SK-N-SH treated with all-trans-retinoic acid at 6 μM for 48 hours (cell line): Measurements from ENCODE around the gene CD300A.
"Not testable (repeated sequence)": the region's sequence is repeated elsewhere in the genome, so short reads cannot be mapped to it uniquely, and the experiment has no call there.

Experiments used
- ATAC-seq: fragments of 200-7000 bp; cut with Tn5 transposase; 3 replicates; pipeline ENCODE4 v1.9.1; 2020; ENCODE audit warnings: mild to moderate bottlenecking, moderate library complexity
- ARNTL ChIP-seq: fragments of 450-650 bp; formaldehyde crosslinking; IDR thresholded peaks from 2 replicates; pipeline ENCODE4 v1.5.0; 2020; ENCODE audit warnings: low read depth, mild to moderate bottlenecking, moderate library complexity, borderline replicate concordance
- BACH2 ChIP-seq: fragments of 250-450 bp; sonication (Bioruptor Pico); IDR thresholded peaks from 2 replicates; pipeline ENCODE4 v1.9.0; 2021; ENCODE audit warnings: mild to moderate bottlenecking, borderline replicate concordance
- CSDC2 ChIP-seq: fragments of 250-450 bp; sonication (Bioruptor Pico); IDR thresholded peaks from 2 replicates; pipeline ENCODE4 v1.5.0; 2020; ENCODE audit warnings: mild to moderate bottlenecking, moderate library complexity
- ESRRG ChIP-seq: fragments of 250-450 bp; sonication (Bioruptor Pico); IDR thresholded peaks from 2 replicates; pipeline ENCODE4 v1.6.1; 2021; ENCODE audit warnings: mild to moderate bottlenecking
- ISL1 ChIP-seq: fragments of 250-450 bp; sonication (Bioruptor Pico); IDR thresholded peaks from 2 replicates; pipeline ENCODE4 v2.1.2; 2022; ENCODE audit warnings: mild to moderate bottlenecking, moderate library complexity
- OSR1 ChIP-seq: fragments of 250-450 bp; sonication (Bioruptor Pico); IDR thresholded peaks from 2 replicates; pipeline ENCODE4 v1.8.0; 2022; ENCODE audit warnings: moderate library complexity, mild to moderate bottlenecking, inconsistent platforms
- PPARA ChIP-seq: fragments of 250-450 bp; sonication (Bioruptor Pico); IDR thresholded peaks from 2 replicates; pipeline ENCODE4 v1.5.0; 2020; ENCODE audit warnings: mild to moderate bottlenecking, borderline replicate concordance
- RARB ChIP-seq: fragments of 250-450 bp; sonication (Bioruptor Pico); IDR thresholded peaks from 2 replicates; pipeline ENCODE4 v1.8.0; 2021; ENCODE audit warnings: mild to moderate bottlenecking, moderate library complexity
- SNAI2 ChIP-seq: fragments of 250-450 bp; sonication (Bioruptor Pico); IDR thresholded peaks from 2 replicates; pipeline ENCODE4 v1.5.0; 2020; ENCODE audit warnings: mild to moderate bottlenecking, moderate library complexity
- TCF4 ChIP-seq: fragments of 250-450 bp; sonication (Bioruptor Pico); IDR thresholded peaks from 2 replicates; pipeline ENCODE4 v1.8.0; 2021; ENCODE audit warnings: mild to moderate bottlenecking, moderate library complexity, borderline replicate concordance
- TOX ChIP-seq: fragments of 250-450 bp; sonication (Bioruptor Pico); IDR thresholded peaks from 2 replicates; pipeline ENCODE4 v1.8.0; 2021; ENCODE audit warnings: mild to moderate bottlenecking, moderate library complexity, borderline replicate concordance
- ZFP3 ChIP-seq: fragments of 250-450 bp; sonication (Bioruptor Pico); IDR thresholded peaks from 2 replicates; pipeline ENCODE4 v1.5.0; 2020; ENCODE audit warnings: mild to moderate bottlenecking, moderate library complexity
- ZFP30 ChIP-seq: fragments of 450-650 bp; formaldehyde crosslinking; IDR thresholded peaks from 2 replicates; pipeline ENCODE4 v1.5.0; 2022; ENCODE audit warnings: mild to moderate bottlenecking, moderate library complexity
- ZNF565 ChIP-seq: fragments of 450-650 bp; formaldehyde crosslinking; conservative IDR thresholded peaks from 2 replicates; pipeline ENCODE4 v1.5.0; 2020; ENCODE audit warnings: low read depth, mild to moderate bottlenecking, moderate library complexity
- ZNF70 ChIP-seq: fragments of 450-650 bp; formaldehyde crosslinking; IDR thresholded peaks from 2 replicates; pipeline ENCODE4 v1.5.0; 2020; ENCODE audit warnings: mild to moderate bottlenecking, moderate library complexity
- TF ChIP-seq, protein P1 (sequence below): fragments of 250-450 bp; sonication (Bioruptor Pico); IDR thresholded peaks from 2 replicates; pipeline ENCODE4 v1.8.0; 2020; ENCODE audit warnings: mild to moderate bottlenecking, moderate library complexity, borderline replicate concordance
- TF ChIP-seq, protein P2 (sequence below): fragments of 250-450 bp; sonication (Bioruptor Pico); IDR thresholded peaks from 2 replicates; pipeline ENCODE4 v1.5.1; 2020; ENCODE audit warnings: low read depth, mild to moderate bottlenecking, moderate library complexity
- TF ChIP-seq, protein P3 (sequence below): fragments of 250-450 bp; sonication (Bioruptor Pico); IDR thresholded peaks from 2 replicates; pipeline ENCODE4 v1.5.0; 2020; ENCODE audit warnings: mild to moderate bottlenecking, moderate library complexity
- TF ChIP-seq, protein P4 (sequence below): fragments of 250-450 bp; sonication (Bioruptor Pico); IDR thresholded peaks from 2 replicates; pipeline ENCODE4 v1.5.1; 2021; ENCODE audit warnings: mild to moderate bottlenecking, moderate library complexity

The CD300A gene

DNA sequence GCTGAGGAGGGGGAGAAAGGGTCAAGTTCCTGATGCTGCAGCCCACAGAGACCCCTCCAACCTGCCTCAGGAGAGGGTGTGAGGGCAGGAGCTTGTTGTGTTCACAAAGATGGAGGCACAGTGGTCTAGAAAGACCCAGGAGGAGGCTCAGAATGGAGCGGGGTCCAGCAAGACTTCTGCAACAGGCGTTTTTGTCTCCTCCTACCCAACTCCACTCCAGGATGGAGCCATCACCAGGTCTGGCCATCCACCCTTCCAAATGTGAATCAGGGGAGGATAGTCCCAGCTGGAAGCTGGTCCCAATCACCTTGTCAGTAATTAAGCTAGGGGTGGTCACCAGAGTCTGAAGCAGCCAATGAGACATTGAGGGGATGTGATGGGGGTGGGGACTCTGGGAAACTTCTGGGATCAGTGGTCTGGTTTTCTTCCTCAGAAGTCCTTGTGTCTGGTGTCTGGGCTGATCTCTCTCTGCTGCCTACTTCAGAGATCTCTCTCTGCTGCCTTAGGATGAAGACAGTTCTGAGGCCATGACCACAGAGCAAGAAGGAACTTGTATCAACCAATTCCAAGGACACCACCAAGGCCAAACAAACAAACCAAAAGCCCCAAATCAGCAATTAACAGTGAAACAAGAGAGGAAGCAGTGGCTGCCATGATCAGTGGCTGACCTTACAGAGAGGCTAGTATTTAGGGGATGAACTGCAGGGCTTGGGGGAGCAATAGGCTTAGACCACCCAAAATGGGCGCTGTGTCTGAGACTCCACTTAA lies 50.3 kb downstream of the CD300A start:
- ATAC-seq, result no peak
- TF ChIP-seq BACH2 (CRISPR knock-in tag) (no peak), ZFP3 (CRISPR knock-in tag) (no peak), CSDC2 (CRISPR knock-in tag) (no peak), ISL1 (no peak), ESRRG (no peak), SNAI2 (no peak), PPARA (no peak), ZFP30 (CRISPR knock-in tag) (no peak), ARNTL (CRISPR knock-in tag) (no peak), OSR1 (CRISPR knock-in tag) (no peak), ZNF70 (CRISPR knock-in tag) (no peak)
- TF ChIP-seq, protein P1, sequence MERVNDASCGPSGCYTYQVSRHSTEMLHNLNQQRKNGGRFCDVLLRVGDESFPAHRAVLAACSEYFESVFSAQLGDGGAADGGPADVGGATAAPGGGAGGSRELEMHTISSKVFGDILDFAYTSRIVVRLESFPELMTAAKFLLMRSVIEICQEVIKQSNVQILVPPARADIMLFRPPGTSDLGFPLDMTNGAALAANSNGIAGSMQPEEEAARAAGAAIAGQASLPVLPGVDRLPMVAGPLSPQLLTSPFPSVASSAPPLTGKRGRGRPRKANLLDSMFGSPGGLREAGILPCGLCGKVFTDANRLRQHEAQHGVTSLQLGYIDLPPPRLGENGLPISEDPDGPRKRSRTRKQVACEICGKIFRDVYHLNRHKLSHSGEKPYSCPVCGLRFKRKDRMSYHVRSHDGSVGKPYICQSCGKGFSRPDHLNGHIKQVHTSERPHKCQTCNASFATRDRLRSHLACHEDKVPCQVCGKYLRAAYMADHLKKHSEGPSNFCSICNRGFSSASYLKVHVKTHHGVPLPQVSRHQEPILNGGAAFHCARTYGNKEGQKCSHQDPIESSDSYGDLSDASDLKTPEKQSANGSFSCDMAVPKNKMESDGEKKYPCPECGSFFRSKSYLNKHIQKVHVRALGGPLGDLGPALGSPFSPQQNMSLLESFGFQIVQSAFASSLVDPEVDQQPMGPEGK (CRISPR knock-in tag), result no peak
- TF ChIP-seq, protein P2, sequence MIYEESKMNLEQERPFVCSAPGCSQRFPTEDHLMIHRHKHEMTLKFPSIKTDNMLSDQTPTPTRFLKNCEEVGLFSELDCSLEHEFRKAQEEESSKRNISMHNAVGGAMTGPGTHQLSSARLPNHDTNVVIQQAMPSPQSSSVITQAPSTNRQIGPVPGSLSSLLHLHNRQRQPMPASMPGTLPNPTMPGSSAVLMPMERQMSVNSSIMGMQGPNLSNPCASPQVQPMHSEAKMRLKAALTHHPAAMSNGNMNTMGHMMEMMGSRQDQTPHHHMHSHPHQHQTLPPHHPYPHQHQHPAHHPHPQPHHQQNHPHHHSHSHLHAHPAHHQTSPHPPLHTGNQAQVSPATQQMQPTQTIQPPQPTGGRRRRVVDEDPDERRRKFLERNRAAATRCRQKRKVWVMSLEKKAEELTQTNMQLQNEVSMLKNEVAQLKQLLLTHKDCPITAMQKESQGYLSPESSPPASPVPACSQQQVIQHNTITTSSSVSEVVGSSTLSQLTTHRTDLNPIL (CRISPR knock-in tag), result no peak
- TF ChIP-seq, protein P3, sequence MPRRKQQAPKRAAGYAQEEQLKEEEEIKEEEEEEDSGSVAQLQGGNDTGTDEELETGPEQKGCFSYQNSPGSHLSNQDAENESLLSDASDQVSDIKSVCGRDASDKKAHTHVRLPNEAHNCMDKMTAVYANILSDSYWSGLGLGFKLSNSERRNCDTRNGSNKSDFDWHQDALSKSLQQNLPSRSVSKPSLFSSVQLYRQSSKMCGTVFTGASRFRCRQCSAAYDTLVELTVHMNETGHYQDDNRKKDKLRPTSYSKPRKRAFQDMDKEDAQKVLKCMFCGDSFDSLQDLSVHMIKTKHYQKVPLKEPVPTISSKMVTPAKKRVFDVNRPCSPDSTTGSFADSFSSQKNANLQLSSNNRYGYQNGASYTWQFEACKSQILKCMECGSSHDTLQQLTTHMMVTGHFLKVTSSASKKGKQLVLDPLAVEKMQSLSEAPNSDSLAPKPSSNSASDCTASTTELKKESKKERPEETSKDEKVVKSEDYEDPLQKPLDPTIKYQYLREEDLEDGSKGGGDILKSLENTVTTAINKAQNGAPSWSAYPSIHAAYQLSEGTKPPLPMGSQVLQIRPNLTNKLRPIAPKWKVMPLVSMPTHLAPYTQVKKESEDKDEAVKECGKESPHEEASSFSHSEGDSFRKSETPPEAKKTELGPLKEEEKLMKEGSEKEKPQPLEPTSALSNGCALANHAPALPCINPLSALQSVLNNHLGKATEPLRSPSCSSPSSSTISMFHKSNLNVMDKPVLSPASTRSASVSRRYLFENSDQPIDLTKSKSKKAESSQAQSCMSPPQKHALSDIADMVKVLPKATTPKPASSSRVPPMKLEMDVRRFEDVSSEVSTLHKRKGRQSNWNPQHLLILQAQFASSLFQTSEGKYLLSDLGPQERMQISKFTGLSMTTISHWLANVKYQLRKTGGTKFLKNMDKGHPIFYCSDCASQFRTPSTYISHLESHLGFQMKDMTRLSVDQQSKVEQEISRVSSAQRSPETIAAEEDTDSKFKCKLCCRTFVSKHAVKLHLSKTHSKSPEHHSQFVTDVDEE (CRISPR knock-in tag), result no peak

DNA sequence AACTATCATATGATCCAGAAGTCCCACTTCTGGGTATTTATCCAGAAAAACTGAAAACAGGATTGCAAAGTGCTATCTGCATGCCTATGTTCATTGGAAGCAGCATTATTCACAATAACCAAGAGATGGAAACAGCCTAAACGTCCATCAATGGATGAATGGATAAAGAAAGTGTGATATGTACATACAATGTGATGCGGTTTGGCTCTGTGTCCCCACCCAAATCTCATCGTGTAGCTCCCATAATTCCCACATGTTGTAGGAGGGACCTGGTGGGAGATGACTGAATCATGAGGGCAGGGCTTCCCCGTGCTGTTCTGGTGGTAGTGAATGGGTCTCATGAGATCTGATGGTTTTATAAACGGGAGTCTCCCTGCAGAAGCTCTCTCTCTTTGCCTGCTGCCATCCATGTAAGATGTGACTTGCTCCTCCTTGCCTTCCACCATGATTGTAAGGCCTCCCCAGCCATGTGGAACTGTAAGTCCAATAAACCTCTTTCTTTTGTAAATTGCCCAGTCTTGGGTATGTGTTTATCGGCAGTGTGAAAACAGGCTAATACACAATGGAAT lies 52.1 kb downstream of the CD300A start:
- ATAC-seq, result not testable (repeated sequence)

DNA sequence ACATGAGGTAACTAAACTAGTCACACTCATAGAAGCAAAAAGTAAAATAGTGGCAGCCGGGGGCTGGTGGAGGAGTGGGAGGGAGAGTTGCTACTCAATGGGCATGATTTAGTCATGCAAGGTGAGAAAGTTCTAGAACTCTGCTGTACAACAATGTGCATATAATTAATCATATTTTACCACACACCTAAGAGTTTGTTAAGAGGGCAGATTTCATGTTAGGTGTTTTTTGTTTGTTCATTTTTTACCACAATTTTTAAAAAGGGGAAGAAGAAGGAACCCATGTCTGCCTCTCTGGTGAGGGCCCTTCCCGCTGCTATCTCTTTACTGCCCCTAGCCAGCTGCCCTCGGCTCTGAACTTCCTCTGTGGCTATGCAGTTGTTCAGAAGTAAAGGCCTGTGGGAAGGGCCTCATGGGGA lies 53.6 kb downstream of the CD300A start:
- no peak for ATAC-seq
- TF ChIP-seq CSDC2 (CRISPR knock-in tag) (no peak), TCF4 (CRISPR knock-in tag) (no peak), SNAI2 (no peak), ZFP30 (CRISPR knock-in tag) (no peak), ARNTL (CRISPR knock-in tag) (no peak), RARB (no peak), TOX (no peak), ZNF565 (CRISPR knock-in tag) (no peak), ISL1 (no peak)
- TF ChIP-seq, protein P2 (CRISPR knock-in tag), result no peak

DNA sequence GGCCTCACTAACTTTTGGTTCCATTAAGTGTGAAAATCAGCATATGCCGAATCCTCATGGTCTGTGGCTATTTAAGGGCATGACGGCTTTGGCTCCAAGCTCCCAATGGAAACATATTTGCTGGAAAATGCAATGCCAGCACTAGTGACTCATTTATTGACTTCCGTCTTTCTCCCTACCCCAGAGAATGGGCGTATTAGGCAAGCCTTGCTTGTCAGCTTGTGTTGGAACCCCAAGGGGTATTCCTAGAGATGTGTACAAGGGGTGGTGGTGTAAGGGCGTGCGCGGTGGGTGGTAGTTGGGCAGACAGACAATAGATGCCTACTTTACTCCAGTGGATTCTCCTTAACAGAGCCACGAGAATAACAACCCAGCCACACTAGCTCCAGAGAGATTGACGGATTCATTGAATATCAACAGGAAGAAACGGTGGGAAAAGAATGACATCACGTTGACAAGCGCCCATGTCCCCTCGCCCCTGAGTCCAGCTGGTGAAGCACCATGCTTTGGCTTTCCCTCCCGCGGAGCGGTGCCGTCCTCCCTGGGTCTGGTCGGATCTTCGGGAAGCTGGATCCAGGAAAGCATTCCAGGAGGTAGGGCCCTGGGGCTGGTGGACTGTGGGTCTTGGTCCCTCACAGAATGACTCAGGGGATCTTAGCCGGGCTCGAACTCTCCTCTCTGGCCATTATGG lies 54.5 kb downstream of the CD300A start:
- TF ChIP-seq ZNF565 (CRISPR knock-in tag) (no peak), ZFP30 (CRISPR knock-in tag) (no peak), ZNF70 (CRISPR knock-in tag) (no peak), ESRRG (no peak), BACH2 (CRISPR knock-in tag) (no peak)
- TF ChIP-seq, protein P4, sequence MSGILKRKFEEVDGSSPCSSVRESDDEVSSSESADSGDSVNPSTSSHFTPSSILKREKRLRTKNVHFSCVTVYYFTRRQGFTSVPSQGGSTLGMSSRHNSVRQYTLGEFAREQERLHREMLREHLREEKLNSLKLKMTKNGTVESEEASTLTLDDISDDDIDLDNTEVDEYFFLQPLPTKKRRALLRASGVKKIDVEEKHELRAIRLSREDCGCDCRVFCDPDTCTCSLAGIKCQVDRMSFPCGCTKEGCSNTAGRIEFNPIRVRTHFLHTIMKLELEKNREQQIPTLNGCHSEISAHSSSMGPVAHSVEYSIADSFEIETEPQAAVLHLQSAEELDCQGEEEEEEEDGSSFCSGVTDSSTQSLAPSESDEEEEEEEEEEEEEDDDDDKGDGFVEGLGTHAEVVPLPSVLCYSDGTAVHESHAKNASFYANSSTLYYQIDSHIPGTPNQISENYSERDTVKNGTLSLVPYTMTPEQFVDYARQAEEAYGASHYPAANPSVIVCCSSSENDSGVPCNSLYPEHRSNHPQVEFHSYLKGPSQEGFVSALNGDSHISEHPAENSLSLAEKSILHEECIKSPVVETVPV (CRISPR knock-in tag), result no peak
- TF ChIP-seq, protein P1 (CRISPR knock-in tag), result no peak
- TF ChIP-seq, protein P3 (CRISPR knock-in tag), result no peak
- ATAC-seq, result no peak
